ENCODE results near the gene DNHD1.

- no peak for TF ChIP-seq CTCF (IDR thresholded peaks at IDR 0.05; ENCODE audit: insufficient read depth, low read length, poor library complexity, severe bottlenecking)
- no peak for TF ChIP-seq EZH2phosphoT487 (conservative IDR thresholded peaks at IDR 0.05; ENCODE audit: low read length)
Observed at GRCh38 chr11:6620636-6621035, 123.6 kb downstream of the DNHD1 start.

Data from SU-DHL-6 (cell line).